Astrocyte of the spinal cord (primary cell): ENCODE results near the gene MAT2B.

ENCODE experiments used
- DNase-seq: peaks from one replicate; pipeline ENCODE4 v3.0.0; 2011; ENCODE audit warnings: low read depth, low spot score
- H3K4me3 ChIP-seq: 2 replicates; pipeline ENCODE4 v1.5.1; 2011; ENCODE audit warnings: low read depth, mild to moderate bottlenecking, low read length, moderate library complexity
- in situ Hi-C: cut with HindIII; loops from 2 replicates; pipeline ENCODE4 v1.10.0; 2017; ENCODE audit warnings: low sequenced_read_pairs
- TF ChIP-seq, protein P1 (sequence below): IDR thresholded peaks from 2 replicates; pipeline ENCODE4 v1.5.1; 2012; ENCODE audit warnings: low read depth, mild to moderate bottlenecking, low read length, inconsistent platforms

MAT2B gene

DNA sequence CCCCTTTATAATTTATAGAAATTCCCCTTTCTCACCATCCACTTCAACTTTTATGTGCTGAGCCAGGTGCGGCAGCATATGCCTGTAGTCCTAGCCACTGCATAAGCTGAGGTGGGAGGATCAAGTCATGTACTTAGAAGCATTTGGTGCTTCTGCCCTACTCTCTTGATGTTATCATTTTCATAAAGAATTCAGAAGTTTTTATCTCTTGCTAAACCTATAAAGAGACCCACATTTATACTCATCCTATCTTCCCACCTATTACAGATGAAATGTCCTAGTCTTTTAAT is 26.5 kb upstream of the MAT2B start:
- TF ChIP-seq, protein P1, sequence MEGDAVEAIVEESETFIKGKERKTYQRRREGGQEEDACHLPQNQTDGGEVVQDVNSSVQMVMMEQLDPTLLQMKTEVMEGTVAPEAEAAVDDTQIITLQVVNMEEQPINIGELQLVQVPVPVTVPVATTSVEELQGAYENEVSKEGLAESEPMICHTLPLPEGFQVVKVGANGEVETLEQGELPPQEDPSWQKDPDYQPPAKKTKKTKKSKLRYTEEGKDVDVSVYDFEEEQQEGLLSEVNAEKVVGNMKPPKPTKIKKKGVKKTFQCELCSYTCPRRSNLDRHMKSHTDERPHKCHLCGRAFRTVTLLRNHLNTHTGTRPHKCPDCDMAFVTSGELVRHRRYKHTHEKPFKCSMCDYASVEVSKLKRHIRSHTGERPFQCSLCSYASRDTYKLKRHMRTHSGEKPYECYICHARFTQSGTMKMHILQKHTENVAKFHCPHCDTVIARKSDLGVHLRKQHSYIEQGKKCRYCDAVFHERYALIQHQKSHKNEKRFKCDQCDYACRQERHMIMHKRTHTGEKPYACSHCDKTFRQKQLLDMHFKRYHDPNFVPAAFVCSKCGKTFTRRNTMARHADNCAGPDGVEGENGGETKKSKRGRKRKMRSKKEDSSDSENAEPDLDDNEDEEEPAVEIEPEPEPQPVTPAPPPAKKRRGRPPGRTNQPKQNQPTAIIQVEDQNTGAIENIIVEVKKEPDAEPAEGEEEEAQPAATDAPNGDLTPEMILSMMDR = no peak
- in situ Hi-C loops = no loop called here
- no peak for DNase-seq
- H3K4me3 ChIP-seq = no peak overlapping the region

DNA sequence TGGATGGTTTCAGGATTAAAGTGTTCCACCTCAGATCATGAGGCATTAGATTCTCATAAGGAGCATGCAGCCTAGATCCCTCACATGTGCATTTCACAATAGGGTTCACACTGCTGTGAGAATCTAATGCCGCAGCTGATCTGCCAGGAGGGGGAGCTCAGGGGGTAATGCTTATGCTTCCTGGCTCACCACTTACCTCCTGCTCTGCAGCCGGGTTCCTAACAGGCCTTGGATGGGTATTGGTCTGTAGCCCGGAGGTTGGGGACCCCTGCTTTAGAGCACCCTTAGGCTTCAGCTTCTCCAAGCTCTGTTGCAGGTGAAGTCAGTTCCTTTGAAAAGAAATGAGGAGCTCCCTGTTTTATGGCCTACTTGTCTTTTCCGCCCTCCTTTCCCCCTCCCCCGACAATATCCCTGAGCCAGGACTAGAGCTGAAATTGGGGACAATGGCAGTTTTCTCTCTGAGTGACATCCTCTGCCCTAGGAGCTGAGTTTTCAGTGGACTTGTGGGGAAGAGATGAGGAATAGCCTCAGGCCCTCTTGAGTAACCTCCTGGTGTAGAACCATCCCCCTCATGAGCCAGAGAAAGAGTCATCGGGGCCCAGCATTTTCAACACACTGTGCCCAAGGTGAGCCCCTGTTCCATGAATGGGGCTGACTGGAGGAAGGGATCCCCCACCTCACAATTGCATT is 16.2 kb upstream of the MAT2B start:
- TF ChIP-seq, protein P1 = peak; percentile 25
- in situ Hi-C loops = no loop called here
- H3K4me3 ChIP-seq = no peak overlapping the region
- DNase-seq = no peak

DNA sequence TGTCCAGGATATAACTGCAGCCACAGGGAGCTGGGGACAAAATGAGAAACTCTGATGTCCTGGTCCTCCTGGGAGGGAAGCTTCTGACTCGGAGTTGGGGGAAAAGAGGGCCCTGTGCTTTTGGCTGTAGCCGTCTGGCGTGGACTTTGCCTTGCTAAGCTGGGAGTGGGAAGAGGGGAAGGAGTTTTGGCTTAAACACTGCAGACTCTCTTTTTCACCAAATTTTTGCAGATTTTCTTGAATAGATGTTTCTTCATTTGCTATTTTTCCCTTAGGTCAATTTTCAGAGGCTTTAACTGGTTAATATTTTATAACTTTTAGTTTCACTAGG is 15.7 kb upstream of the MAT2B start:
- in situ Hi-C loops = no loop called here
- TF ChIP-seq, protein P1 = no peak
- DNase-seq = no peak
- no peak overlapping the region for H3K4me3 ChIP-seq

DNA sequence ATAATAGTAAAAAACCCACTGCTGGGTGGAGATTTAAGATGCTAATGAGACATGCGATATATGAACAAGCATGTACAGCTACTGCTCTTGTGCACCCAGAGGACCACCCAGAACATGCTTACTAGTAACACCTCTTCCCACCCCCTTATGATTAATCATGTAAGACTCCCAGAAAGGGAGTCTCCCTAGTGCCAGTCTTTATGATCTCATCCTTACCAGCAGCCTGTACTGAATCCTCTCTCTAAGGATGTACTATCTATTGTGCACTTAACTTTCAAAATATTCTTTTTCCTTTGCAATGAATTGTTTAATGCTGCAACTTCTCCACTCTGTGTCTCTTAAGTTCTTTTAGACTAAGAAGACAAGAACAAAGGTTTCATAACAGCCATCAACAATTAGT is 9.1 kb upstream of the MAT2B start:
- DNase-seq = no peak
- TF ChIP-seq, protein P1 = no peak
- in situ Hi-C loops = no loop called here

DNA sequence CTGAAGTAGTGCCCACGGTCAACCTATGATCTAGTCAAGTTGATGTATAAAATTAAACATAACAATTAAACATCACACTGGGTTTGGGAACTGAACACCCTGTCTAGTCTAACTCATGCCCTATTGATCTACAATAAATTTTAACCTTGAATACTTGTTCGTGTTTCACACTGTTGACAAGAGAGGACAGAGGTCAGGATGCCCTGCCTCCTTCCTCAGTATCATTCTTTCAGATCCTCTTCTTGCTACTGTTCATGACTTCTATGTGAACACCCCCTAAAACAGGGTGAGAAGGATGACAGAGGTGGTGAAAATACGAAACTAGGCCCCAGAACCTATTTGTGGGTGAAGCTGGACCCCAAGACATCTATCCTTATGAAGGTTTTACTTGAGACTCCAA is 8.1 kb upstream of the MAT2B start:
- TF ChIP-seq, protein P1 = no peak
- in situ Hi-C loops = no loop called here
- DNase-seq = no peak
- no peak overlapping the region for H3K4me3 ChIP-seq

More for the DNA sequence above, 9.1 kb upstream of the MAT2B start:
- no peak overlapping the region for H3K4me3 ChIP-seq

DNA sequence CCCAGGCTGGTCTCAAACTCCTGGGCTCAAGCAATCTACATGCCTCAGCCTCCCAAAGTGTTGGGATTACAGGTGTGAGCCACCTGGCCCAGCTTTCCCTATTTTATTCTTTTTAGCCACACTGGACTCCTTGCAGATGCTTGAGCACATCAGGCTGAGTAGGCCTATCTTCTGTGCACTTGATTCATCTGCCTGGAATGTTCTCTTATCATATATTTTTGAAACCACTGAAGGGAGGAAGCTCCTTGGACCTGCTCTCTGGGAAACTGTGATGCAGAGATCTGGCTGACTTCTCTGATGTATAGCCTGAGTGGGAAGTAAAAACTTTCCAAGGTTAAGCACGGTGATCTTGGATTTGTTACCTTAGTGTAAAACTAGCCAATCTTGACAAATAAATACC is 6.5 kb upstream of the MAT2B start:
- TF ChIP-seq, protein P1 = no peak
- H3K4me3 ChIP-seq = no peak overlapping the region
- peak; percentile 32 for DNase-seq
- in situ Hi-C loops = no loop called here

DNA sequence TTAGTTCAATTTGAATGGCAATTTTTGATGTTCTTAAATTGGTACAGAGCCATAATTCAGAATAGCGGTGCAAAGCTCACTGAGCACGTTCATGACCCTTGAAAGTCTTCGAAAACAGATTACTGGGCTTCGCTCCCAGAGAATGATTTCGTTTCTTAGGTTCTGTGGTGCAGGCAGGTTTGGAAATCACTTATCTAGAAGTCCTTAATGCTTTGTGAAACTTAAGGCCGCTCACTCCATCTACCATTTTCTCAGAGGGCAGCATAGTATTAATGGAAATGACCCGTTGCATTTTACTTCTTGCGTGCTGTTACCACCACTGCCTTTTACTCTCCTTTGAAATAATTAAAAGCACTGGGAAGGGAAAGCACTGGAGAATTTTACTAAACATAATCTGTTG is 2.9 kb upstream of the MAT2B start:
- DNase-seq = no peak
- in situ Hi-C loops = no loop called here
- peak overlapping the region; percentile 63 for H3K4me3 ChIP-seq
- TF ChIP-seq, protein P1 = no peak
